ENCODE results near the gene CCDC85B.
A peak's percentile ranks its signal among the peaks of the same experiment; 100 is the strongest.

The CCDC85B gene

GRCh38 chr11:65871811-65872548, 18.5 kb upstream of the CCDC85B start:
- peak overlapping the region; percentile 68 for H3K9ac ChIP-seq (ENCODE audit: insufficient read length, low read depth)
- DNase-seq (ENCODE audit: low read depth, low spot score) = no peak
- no peaks in the 10 kb centered on the region for H3K9me3 ChIP-seq (ENCODE audit: insufficient read depth, low read length)
- H3K36me3 ChIP-seq (ENCODE audit: insufficient read depth, insufficient read length, low read length) = peaks cover 41% of the 10 kb centered on the region
- TF ChIP-seq ZNF274 (IDR thresholded peaks at IDR 0.05; ENCODE audit: low read depth, low read length) (no peak), SUZ12 (IDR thresholded peaks at IDR 0.05; ENCODE audit: extremely low read depth, insufficient read depth, insufficient read length) (no peak), YY1 (IDR thresholded peaks at IDR 0.05; ENCODE audit: insufficient read depth, insufficient read length) (no peak)
- H3K4me1 ChIP-seq (ENCODE audit: insufficient read depth, insufficient read length) = peaks cover 21% of the 10 kb centered on the region
- peak overlapping the region; percentile 64 for H3K4me3 ChIP-seq (ENCODE audit: insufficient read length, low read depth)
- no peaks in the 10 kb centered on the region for H3K27me3 ChIP-seq (ENCODE audit: insufficient read depth, insufficient read length)

GRCh38 chr11:65872586-65873317, 17.7 kb upstream of the CCDC85B start, which contains the start of gene EFEMP2:
EFEMP2 (minus strand) TSS chr11:65872800; CDS start chr11:65872354, 446 bp downstream.
- H3K4me3 ChIP-seq (ENCODE audit: insufficient read length, low read depth) = peak within 1 kb of the TSS; percentile 64
- no peaks in the 10 kb centered on the region for H3K9me3 ChIP-seq (ENCODE audit: insufficient read depth, low read length)
- TF ChIP-seq SUZ12 (IDR thresholded peaks at IDR 0.05; ENCODE audit: extremely low read depth, insufficient read depth, insufficient read length) (no peak), ZNF274 (IDR thresholded peaks at IDR 0.05; ENCODE audit: low read depth, low read length) (no peak), YY1 (IDR thresholded peaks at IDR 0.05; ENCODE audit: insufficient read depth, insufficient read length) (no peak)
- H3K4me1 ChIP-seq (ENCODE audit: insufficient read depth, insufficient read length) = peaks cover 18% of the 10 kb centered on the region
- peaks cover 38% of the 10 kb centered on the region for H3K36me3 ChIP-seq (ENCODE audit: insufficient read depth, insufficient read length, low read length)
- H3K27me3 ChIP-seq (ENCODE audit: insufficient read depth, insufficient read length) = no peaks in the 10 kb centered on the region
- H3K9ac ChIP-seq (ENCODE audit: insufficient read length, low read depth) = peak within 1 kb of the TSS; percentile 77
- no peak for DNase-seq (ENCODE audit: low read depth, low spot score)

- peak overlapping the region; percentile 58 for H3K9ac ChIP-seq (ENCODE audit: insufficient read length, low read depth)
- no peak for TF ChIP-seq ZNF274 (IDR thresholded peaks at IDR 0.05; ENCODE audit: low read depth, low read length)
- no peak for TF ChIP-seq SUZ12 (IDR thresholded peaks at IDR 0.05; ENCODE audit: extremely low read depth, insufficient read depth, insufficient read length)
- TF ChIP-seq YY1 (IDR thresholded peaks at IDR 0.05; ENCODE audit: insufficient read depth, insufficient read length) = no peak
- no peaks in the 10 kb centered on the region for H3K9me3 ChIP-seq (ENCODE audit: insufficient read depth, low read length)
- H3K36me3 ChIP-seq (ENCODE audit: insufficient read depth, insufficient read length, low read length) = peaks cover 31% of the 10 kb centered on the region
- H3K4me1 ChIP-seq (ENCODE audit: insufficient read depth, insufficient read length) = peaks cover 18% of the 10 kb centered on the region
- no peaks in the 10 kb centered on the region for H3K27me3 ChIP-seq (ENCODE audit: insufficient read depth, insufficient read length)
- peak overlapping the region; percentile 64 for H3K4me3 ChIP-seq (ENCODE audit: insufficient read length, low read depth)
- DNase-seq (ENCODE audit: low read depth, low spot score) = peak; percentile 82
These were observed 16.9 kb upstream of the CCDC85B start for GRCh38 chr11:65873318-65874156.

GRCh38 chr11:65879617-65880016, 10.9 kb upstream of the CCDC85B start, which contains the start of gene CTSW:
CTSW (plus strand) TSS chr11:65879837; CDS start chr11:65879855, 18 bp downstream.
- no peak for TF ChIP-seq YY1 (IDR thresholded peaks at IDR 0.05; ENCODE audit: insufficient read depth, insufficient read length)
- TF ChIP-seq SUZ12 (IDR thresholded peaks at IDR 0.05; ENCODE audit: extremely low read depth, insufficient read depth, insufficient read length) = no peak
- TF ChIP-seq ZNF274 (IDR thresholded peaks at IDR 0.05; ENCODE audit: low read depth, low read length) = no peak
- Histone ChIP-seq H3K9ac (ENCODE audit: insufficient read length, low read depth) (no peak within 1 kb of the TSS), H3K4me3 (ENCODE audit: insufficient read length, low read depth) (no peak within 1 kb of the TSS), H3K36me3 (ENCODE audit: insufficient read depth, insufficient read length, low read length) (peaks cover 40% of the 10 kb centered on the region), H3K9me3 (ENCODE audit: insufficient read depth, low read length) (peaks cover 3% of the 10 kb centered on the region; the same call in 1 of the 2 replicates), H3K4me1 (ENCODE audit: insufficient read depth, insufficient read length) (peaks cover 3% of the 10 kb centered on the region), H3K27me3 (ENCODE audit: insufficient read depth, insufficient read length) (no peaks in the 10 kb centered on the region)
- no peak for DNase-seq (ENCODE audit: low read depth, low spot score)

- DNase-seq (ENCODE audit: low read depth, low spot score) = no peak
- peaks cover 44% of the 10 kb centered on the region for H3K36me3 ChIP-seq (ENCODE audit: insufficient read depth, insufficient read length, low read length)
- no peak overlapping the region for H3K9ac ChIP-seq (ENCODE audit: insufficient read length, low read depth)
- no peak overlapping the region for H3K4me3 ChIP-seq (ENCODE audit: insufficient read length, low read depth)
- H3K4me1 ChIP-seq (ENCODE audit: insufficient read depth, insufficient read length) = peaks cover 7% of the 10 kb centered on the region
- H3K9me3 ChIP-seq (ENCODE audit: insufficient read depth, low read length) = peaks cover 7% of the 10 kb centered on the region; the same call in 1 of the 2 replicates
- no peak for TF ChIP-seq SUZ12 (IDR thresholded peaks at IDR 0.05; ENCODE audit: extremely low read depth, insufficient read depth, insufficient read length)
- TF ChIP-seq ZNF274 (IDR thresholded peaks at IDR 0.05; ENCODE audit: low read depth, low read length) = no peak
- no peaks in the 10 kb centered on the region for H3K27me3 ChIP-seq (ENCODE audit: insufficient read depth, insufficient read length)
These were observed 10.4 kb upstream of the CCDC85B start for GRCh38 chr11:65880027-65880426.

- H3K27me3 ChIP-seq (ENCODE audit: insufficient read depth, insufficient read length) = no peaks in the 10 kb centered on the region
- no peak overlapping the region for H3K4me3 ChIP-seq (ENCODE audit: insufficient read length, low read depth)
- peaks cover 7% of the 10 kb centered on the region for H3K4me1 ChIP-seq (ENCODE audit: insufficient read depth, insufficient read length)
These were observed 9.5 kb upstream of the CCDC85B start for GRCh38 chr11:65880844-65881421.

More at GRCh38 chr11:65880844-65881421, 9.5 kb upstream of the CCDC85B start:
- peak overlapping the region; percentile 16 for H3K9ac ChIP-seq (ENCODE audit: insufficient read length, low read depth)
- H3K36me3 ChIP-seq (ENCODE audit: insufficient read depth, insufficient read length, low read length) = peaks cover 52% of the 10 kb centered on the region
- peaks cover 15% of the 10 kb centered on the region; the same call in 1 of the 2 replicates for H3K9me3 ChIP-seq (ENCODE audit: insufficient read depth, low read length)
- TF ChIP-seq SUZ12 (IDR thresholded peaks at IDR 0.05; ENCODE audit: extremely low read depth, insufficient read depth, insufficient read length) (no peak), ZNF274 (IDR thresholded peaks at IDR 0.05; ENCODE audit: low read depth, low read length) (no peak), YY1 (IDR thresholded peaks at IDR 0.05; ENCODE audit: insufficient read depth, insufficient read length) (no peak)
- no peak for DNase-seq (ENCODE audit: low read depth, low spot score)
